H9 (cell line): ENCODE data around the gene LIX1. TPM values are rescaled to one million over a fixed set of nuclear protein-coding genes. Genes with fewer than 3 reads are reported as not detected.
A peak's percentile ranks its signal among the peaks of the same experiment; 100 is the strongest.

Source experiments
- DNase-seq: peaks from one replicate; pipeline ENCODE4 v3.0.0-alpha.2; 2017
- H2AFZ ChIP-seq: one replicate; pipeline ENCODE4 v1.6.1; 2013; ENCODE audit warnings: mild to moderate bottlenecking, low read length, control low read depth, moderate library complexity
- H2AK5ac ChIP-seq: 2 replicates; pipeline ENCODE4 v1.6.1; 2013; ENCODE audit warnings: low read length, control low read depth, mixed read lengths; ENCODE audit not compliant: insufficient read length
- H2BK120ac ChIP-seq: one replicate; pipeline ENCODE4 v1.6.1; 2013; ENCODE audit warnings: low read depth, mild to moderate bottlenecking, low read length, control low read depth, inconsistent platforms; ENCODE audit not compliant: poor library complexity, severe bottlenecking
- H2BK12ac ChIP-seq: 2 replicates; pipeline ENCODE4 v1.6.1; 2013; ENCODE audit warnings: low read length, control low read depth, mixed read lengths, low read depth; ENCODE audit not compliant: insufficient read length
- H2BK15ac ChIP-seq: 2 replicates; pipeline ENCODE4 v1.6.1; 2013; ENCODE audit warnings: low read depth, low read length, control low read depth
- H2BK20ac ChIP-seq: one replicate; pipeline ENCODE4 v1.6.1; 2013; ENCODE audit warnings: low read depth, mild to moderate bottlenecking, low read length, control low read depth, inconsistent platforms; ENCODE audit not compliant: poor library complexity, severe bottlenecking
- H2BK5ac ChIP-seq: 2 replicates; pipeline ENCODE4 v1.6.1; 2013; ENCODE audit warnings: low read length, control low read depth, mixed read lengths; ENCODE audit not compliant: insufficient read length
- H3K14ac ChIP-seq: 2 replicates; pipeline ENCODE4 v1.6.1; 2013; ENCODE audit warnings: low read length, control low read depth; ENCODE audit not compliant: insufficient read depth
- H3K18ac ChIP-seq: 2 replicates; pipeline ENCODE4 v1.6.1; 2013; ENCODE audit warnings: low read depth, mild to moderate bottlenecking, mixed read lengths, low read length, control low read depth; ENCODE audit not compliant: insufficient read length
- H3K23ac ChIP-seq: 2 replicates; pipeline ENCODE4 v1.6.1; 2013; ENCODE audit warnings: low read length, control low read depth, mixed read lengths, low read depth; ENCODE audit not compliant: insufficient read length
- H3K23me2 ChIP-seq: 2 replicates; pipeline ENCODE4 v1.6.1; 2013; ENCODE audit warnings: low read depth, mild to moderate bottlenecking, mixed read lengths, low read length, control low read depth; ENCODE audit not compliant: insufficient read length, poor library complexity, severe bottlenecking
- H3K27ac ChIP-seq: 2 replicates; pipeline ENCODE4 v1.5.1; 2013; ENCODE audit warnings: low read length, control low read depth, mixed read lengths, low read depth; ENCODE audit not compliant: insufficient read length
- H3K27me3 ChIP-seq: 2 replicates; pipeline ENCODE4 v1.6.1; 2013; ENCODE audit warnings: low read length, control low read depth, inconsistent platforms; ENCODE audit not compliant: insufficient read depth
- H3K4ac ChIP-seq: 2 replicates; pipeline ENCODE4 v1.6.1; 2013; ENCODE audit warnings: low read depth, mild to moderate bottlenecking, control low read depth, inconsistent platforms, low read length, moderate library complexity
- H3K4me1 ChIP-seq: 2 replicates; pipeline ENCODE4 v1.6.1; 2013; ENCODE audit warnings: low read length, control low read depth, inconsistent platforms; ENCODE audit not compliant: insufficient read depth
- H3K4me2 ChIP-seq: 2 replicates; pipeline ENCODE4 v1.6.1; 2013; ENCODE audit warnings: low read length, control low read depth, mixed read lengths; ENCODE audit not compliant: insufficient read length, insufficient read depth
- H3K56ac ChIP-seq: 2 replicates; pipeline ENCODE4 v1.6.1; 2013; ENCODE audit warnings: low read depth, mild to moderate bottlenecking, mixed read lengths, low read length, control low read depth; ENCODE audit not compliant: insufficient read length
- H3K79me1 ChIP-seq: 2 replicates; pipeline ENCODE4 v1.6.1; 2013; ENCODE audit warnings: low read depth, mild to moderate bottlenecking, moderate library complexity, low read length, control low read depth, inconsistent platforms; ENCODE audit not compliant: insufficient read depth, poor library complexity, severe bottlenecking
- H3K79me2 ChIP-seq: 2 replicates; pipeline ENCODE4 v1.6.1; 2013; ENCODE audit warnings: low read length, control low read depth, inconsistent platforms; ENCODE audit not compliant: insufficient read depth
- H3K9ac ChIP-seq: 2 replicates; pipeline ENCODE4 v1.6.1; 2013; ENCODE audit warnings: low read length, control low read depth, mixed read lengths; ENCODE audit not compliant: insufficient read length; ENCODE audit errors: extremely low read depth
- H3K9me3 ChIP-seq: one replicate; pipeline ENCODE4 v1.6.1; 2013; ENCODE audit warnings: low read depth, low read length, inconsistent platforms; ENCODE audit not compliant: control insufficient read depth
- H3T11ph ChIP-seq: one replicate; pipeline ENCODE4 v1.6.1; 2013; ENCODE audit warnings: mild to moderate bottlenecking, low read length, control low read depth, inconsistent platforms
- H4K20me1 ChIP-seq: one replicate; pipeline ENCODE4 v1.6.1; 2013; ENCODE audit not compliant: control insufficient read depth, insufficient read length, insufficient read depth
- H4K5ac ChIP-seq: 2 replicates; pipeline ENCODE4 v1.6.1; 2013; ENCODE audit warnings: low read depth, mild to moderate bottlenecking, mixed read lengths, low read length, control low read depth; ENCODE audit not compliant: insufficient read length
- H4K8ac ChIP-seq: replicated peaks from 2 replicates; pipeline ENCODE4 v1.6.1; 2013; ENCODE audit warnings: low read length, control low read depth, mixed read lengths, low read depth; ENCODE audit not compliant: insufficient read length
- H4K91ac ChIP-seq: 2 replicates; pipeline ENCODE4 v1.6.1; 2013; ENCODE audit warnings: low read depth, mild to moderate bottlenecking, moderate library complexity, mixed read lengths, low read length, control low read depth; ENCODE audit not compliant: insufficient read length
- H3K27ac Mint-ChIP-seq, 3 experiments: 2 replicates in 2 of 3; 3 replicates in 1 of 3; pipeline ENCODE4 v1.8.0; 2020 to 2021; ENCODE audit warnings: mixed read lengths in 3 of 3, mild to moderate bottlenecking in 1 of 3, moderate library complexity in 1 of 3
- H3K27me3 Mint-ChIP-seq: 2 replicates; pipeline ENCODE4 v1.8.0; 2021; ENCODE audit warnings: low read depth, mild to moderate bottlenecking, moderate library complexity, mixed read lengths
- H3K36me3 Mint-ChIP-seq, 3 experiments: 2 replicates in 2 of 3; 3 replicates in 1 of 3; pipeline ENCODE4 v1.8.0; 2020 to 2021; ENCODE audit warnings: low read depth in 3 of 3, mixed read lengths in 3 of 3; ENCODE audit not compliant: insufficient read depth in 1 of 3
- H3K4me1 Mint-ChIP-seq, 2 experiments: 2 replicates each; pipeline ENCODE4 v1.8.0; 2020; ENCODE audit warnings: mixed read lengths in 2 of 2
- H3K4me3 Mint-ChIP-seq, 2 experiments: 2 replicates in 1 of 2; 3 replicates in 1 of 2; pipeline ENCODE4 v1.8.0; 2020 to 2021; ENCODE audit warnings: mild to moderate bottlenecking in 2 of 2, mixed read lengths in 2 of 2, moderate library complexity in 1 of 2
- H3K9me3 Mint-ChIP-seq, 2 experiments: 2 replicates in 1 of 2; 3 replicates in 1 of 2; pipeline ENCODE4 v1.8.0; 2020; ENCODE audit warnings: mild to moderate bottlenecking in 2 of 2, mixed read lengths in 2 of 2, moderate library complexity in 1 of 2
- CTCF ChIP-seq: fragments of 200-600 bp; sonication (generic); conservative IDR thresholded peaks from 3 replicates; pipeline ENCODE4 v1.8.0; 2021; ENCODE audit warnings: antibody characterized with exemption, mild to moderate bottlenecking
- WGBS: extraction: QIAGEN DNeasy Blood & Tissue Kit; methylation state at CpG from one replicate; pipeline ENCODE4 v1.1.7; 2013; ENCODE audit warnings: missing lambda C conversion rate, low lambda C conversion rate, mixed read lengths; ENCODE audit not compliant: insufficient read length; ENCODE audit errors: extremely low coverage; 5-methylcytosine and 5-hydroxymethylcytosine counted together
- total RNA-seq: library from RNA; stranded (reverse); gene quantifications from 2 replicates; pipeline ENCODE4 v1.2.1, GENCODE V29; 2021

LIX1 gene
- total RNA-seq, 1 experiment from 2014 or later: 0.13 TPM

- H4K8ac ChIP-seq: no peak overlapping the region
- Mint-ChIP-seq H3K27ac (peak overlapping the region in 2 of 3 experiments; percentile 95 to 98; a peak in 5 of 7 replicates), H3K4me3 (peak overlapping the region in 1 of 2 experiments; percentile 58; a peak in 1 of 5 replicates)
These were observed 40.4 kb downstream of the LIX1 start for GRCh38 chr5:97102010-97102470.

More at GRCh38 chr5:97102010-97102470, 40.4 kb downstream of the LIX1 start:
- Histone ChIP-seq H3K27ac (no peak overlapping the region), H2BK120ac (no peak overlapping the region), H2BK20ac (no peak overlapping the region), H3K18ac (no peak overlapping the region), H2AFZ (no peak overlapping the region), H3K14ac (no peak overlapping the region), H3K79me1 (no peaks in the 10 kb centered on the region), H3K56ac (no peak overlapping the region), H4K20me1 (no peaks in the 10 kb centered on the region), H2AK5ac (no peak overlapping the region), H3K9me3 (no peaks in the 10 kb centered on the region), H3K4me1 (no peaks in the 10 kb centered on the region; the same call in 1 of the 2 replicates), H3K23me2 (no peaks in the 10 kb centered on the region), H3K4me2 (no peak overlapping the region), H3K27me3 (no peaks in the 10 kb centered on the region), H2BK15ac (no peak overlapping the region), H3K4ac (no peak overlapping the region), H2BK12ac (no peak overlapping the region), H4K91ac (no peak overlapping the region), H3T11ph (no peak overlapping the region), H3K9ac (no peak overlapping the region), H2BK5ac (no peak overlapping the region), H3K79me2 (no peaks in the 10 kb centered on the region), H3K23ac (no peak overlapping the region), H4K5ac (no peak overlapping the region)
- WGBS: no CpG with 5 or more reads among the region's 8 CpGs
- peak; percentile 49 for DNase-seq
- Mint-ChIP-seq H3K27me3 (no peaks in the 10 kb centered on the region), H3K36me3 (peaks cover 0 to 4% (median 0%) of the 10 kb centered on the region in 3 experiments; a peak in 1 of 7 replicates), H3K9me3 (no peaks in the 10 kb centered on the region), H3K4me1 (peaks cover 23 to 32% of the 10 kb centered on the region in 2 experiments)
- no peak for TF ChIP-seq CTCF
